Measurements from ENCODE around the gene CREBRF. TPM values are rescaled to one million over a fixed set of nuclear protein-coding genes. Genes with fewer than 3 reads are reported as not detected.
A peak's percentile ranks its signal among the peaks of the same experiment; 100 is the strongest.

CREBRF gene
- total RNA-seq, result 10 to 100 TPM; 19.7 to 40.1 (median 35.2) TPM

DNA sequence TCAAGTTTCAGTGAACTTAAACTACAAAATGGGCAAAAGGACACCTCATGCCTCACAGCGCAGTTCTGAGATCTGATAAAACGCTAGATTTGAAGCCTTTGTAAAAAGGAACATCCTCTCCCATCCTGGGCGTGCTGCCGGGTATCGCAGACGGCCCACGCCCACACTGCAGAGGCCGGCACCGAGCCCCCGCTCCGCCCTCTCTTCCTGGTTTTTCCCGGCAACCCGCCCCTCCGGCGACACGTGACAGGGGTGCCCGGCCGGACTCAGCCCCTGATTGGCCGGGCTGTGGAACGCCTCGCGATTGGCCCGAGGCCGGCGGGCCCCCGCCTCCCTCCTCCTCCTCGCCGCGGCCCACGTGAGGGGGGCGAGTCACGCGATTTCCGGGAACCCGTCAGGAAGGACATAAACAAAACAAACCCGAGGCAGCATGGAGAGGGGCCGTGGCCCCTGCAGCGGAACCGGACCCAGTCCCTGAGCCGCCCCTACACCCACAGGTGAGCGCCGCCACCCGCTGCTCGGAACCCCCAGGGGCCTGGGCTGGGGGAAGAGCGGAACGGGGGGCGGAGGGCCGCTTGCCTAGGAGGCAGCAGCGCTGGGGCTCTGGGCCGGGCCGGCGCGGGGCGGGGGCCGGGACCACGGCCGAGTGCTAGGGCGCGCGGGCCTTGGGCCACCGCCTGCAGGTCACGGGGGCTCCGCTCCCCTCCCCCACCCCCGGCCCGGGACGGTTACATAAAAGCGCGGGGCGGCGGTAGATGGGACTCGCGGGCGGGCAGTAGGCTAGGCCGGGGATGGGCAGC lies at the start of gene CREBRF:
TSS of gene CREBRF (plus strand) at position 370 of the 800 bp plus-strand sequence. CDS start 24,424 bp downstream, outside the sequence.
- Histone ChIP-seq H3K27ac (peak within 1 kb of the TSS; percentile 94 to 99), H3K36me3 (no peaks in the 10 kb centered on the region), H3K27me3 (no peaks in the 10 kb centered on the region), H3K4me3 (peak within 1 kb of the TSS; percentile 91 to 93), H3K4me1 (no peaks in the 10 kb centered on the region), H3K9me3 (no peaks in the 10 kb centered on the region)
- TF ChIP-seq POLR2A (IDR thresholded peaks at IDR 0.05) (peak; percentile 58 to 65), CTCF (IDR thresholded peaks at IDR 0.05) (peak in 1 of 4 experiments; percentile 18)
- peak; percentile 96 to 98 for DNase-seq
- intact Hi-C loops (cut with DNase I; ENCODE audit: low total_unique reads), result loop anchor here (10.0 kb wide), 1 partner anchor 71 kb away; the partner anchor contains the start of gene ATP6V0E1

DNA sequence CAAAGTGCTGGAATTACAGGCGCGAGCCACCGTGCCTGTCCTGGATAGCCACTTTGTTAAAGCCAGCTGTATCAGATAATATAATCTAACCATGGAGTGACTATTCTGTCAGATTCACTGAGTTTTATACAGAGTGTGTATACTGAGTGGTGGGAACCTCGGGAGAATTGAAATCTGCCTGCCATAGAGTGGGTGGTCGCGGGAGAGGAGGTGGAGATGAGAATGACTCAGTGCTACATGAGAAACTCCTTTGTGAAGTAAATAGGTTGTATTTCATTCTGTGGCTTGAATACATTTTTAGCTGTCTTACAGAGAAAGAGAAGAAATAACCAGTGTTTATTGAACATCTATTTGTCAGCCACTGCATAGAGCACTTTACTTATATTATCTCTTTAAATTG lies 46.1 kb upstream of the CREBRF start:
- intact Hi-C loops (cut with DNase I; ENCODE audit: low total_unique reads), result no loop called here
- TF ChIP-seq POLR2A (IDR thresholded peaks at IDR 0.05) (no peak), CTCF (IDR thresholded peaks at IDR 0.05) (no peak)
- Histone ChIP-seq H3K4me1 (no peaks in the 10 kb centered on the region), H3K36me3 (no peaks in the 10 kb centered on the region), H3K9me3 (no peaks in the 10 kb centered on the region), H3K4me3 (no peak overlapping the region), H3K27me3 (no peaks in the 10 kb centered on the region), H3K27ac (peak overlapping the region in 1 of 2 donors; percentile 12)
- DNase-seq, result no peak

- Histone ChIP-seq H3K36me3 (no peaks in the 10 kb centered on the region), H3K27ac (peak overlapping the region in 1 of 2 donors; percentile 47), H3K4me1 (no peaks in the 10 kb centered on the region), H3K4me3 (no peak overlapping the region), H3K9me3 (no peaks in the 10 kb centered on the region), H3K27me3 (no peaks in the 10 kb centered on the region)
- TF ChIP-seq CTCF (IDR thresholded peaks at IDR 0.05), result peak in 1 of 4 experiments; percentile 19
- TF ChIP-seq POLR2A (IDR thresholded peaks at IDR 0.05), result no peak
- intact Hi-C loops (cut with DNase I; ENCODE audit: low total_unique reads), result no loop called here
- peak in 1 of 2 donors; percentile 27 for DNase-seq
These were observed 45.3 kb upstream of the CREBRF start for GRCh38 chr5:173010547-173011464.

DNA sequence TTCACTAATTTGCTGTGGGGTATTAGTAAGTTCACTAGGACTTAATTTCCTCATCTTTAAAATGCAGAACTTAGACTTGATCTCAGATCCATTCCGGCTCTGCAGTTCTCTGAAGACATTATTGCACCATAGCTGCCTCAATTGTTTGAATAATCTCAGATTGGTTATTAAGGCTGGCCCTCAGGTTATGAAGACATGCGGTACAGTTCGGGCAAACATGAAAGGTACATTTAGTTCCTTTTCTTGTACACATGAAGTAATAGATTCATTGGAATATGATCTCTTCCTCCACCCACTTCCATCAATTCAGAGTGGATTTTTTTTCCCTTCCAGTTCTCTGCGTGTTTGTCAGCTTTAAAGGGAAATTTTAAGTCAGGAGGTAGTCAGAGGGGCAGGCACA lies 44.6 kb upstream of the CREBRF start:
- H3K4me1 ChIP-seq, result no peaks in the 10 kb centered on the region
- TF ChIP-seq POLR2A (IDR thresholded peaks at IDR 0.05), result no peak
- TF ChIP-seq CTCF (IDR thresholded peaks at IDR 0.05), result no peak
- intact Hi-C loops (cut with DNase I; ENCODE audit: low total_unique reads), result no loop called here

More for the DNA sequence above, 44.6 kb upstream of the CREBRF start:
- H3K36me3 ChIP-seq, result no peaks in the 10 kb centered on the region
- H3K4me3 ChIP-seq, result no peak overlapping the region
- DNase-seq, result no peak
- no peaks in the 10 kb centered on the region for H3K27me3 ChIP-seq
- H3K9me3 ChIP-seq, result no peaks in the 10 kb centered on the region
- H3K27ac ChIP-seq, result peak overlapping the region in 1 of 2 donors; percentile 47
